ENCODE measurements around the gene LUC7L3.

DNA sequence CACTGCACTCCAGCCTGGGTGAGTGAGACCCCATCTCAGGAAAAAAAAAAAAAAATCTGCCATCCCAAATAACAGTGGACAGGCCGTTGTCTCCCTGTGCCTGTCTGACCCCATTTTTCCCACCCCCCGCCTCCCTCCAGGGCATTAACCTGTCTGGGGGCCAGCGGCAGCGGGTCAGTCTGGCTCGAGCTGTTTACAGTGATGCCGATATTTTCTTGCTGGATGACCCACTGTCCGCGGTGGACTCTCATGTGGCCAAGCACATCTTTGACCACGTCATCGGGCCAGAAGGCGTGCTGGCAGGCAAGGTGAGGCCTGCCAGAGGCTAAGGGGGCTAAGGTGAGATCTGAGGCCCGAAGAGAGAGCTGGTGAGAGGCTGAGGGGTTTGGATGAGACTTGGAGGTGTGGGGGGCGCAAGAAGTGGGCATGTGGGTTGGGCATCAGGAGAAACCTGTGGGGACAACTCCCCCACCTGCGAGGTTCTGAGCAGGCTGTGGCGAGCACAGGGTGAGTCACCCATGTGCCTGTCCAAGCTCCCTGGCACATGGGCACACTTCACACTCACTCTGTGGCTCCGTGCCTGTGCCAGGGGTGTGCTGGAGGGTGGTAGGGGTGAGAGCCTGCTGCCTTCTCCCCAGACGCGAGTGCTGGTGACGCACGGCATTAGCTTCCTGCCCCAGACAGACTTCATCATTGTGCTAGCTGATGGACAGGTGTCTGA is 46.4 kb upstream of the LUC7L3 start:
- TF ChIP-seq, protein P1, sequence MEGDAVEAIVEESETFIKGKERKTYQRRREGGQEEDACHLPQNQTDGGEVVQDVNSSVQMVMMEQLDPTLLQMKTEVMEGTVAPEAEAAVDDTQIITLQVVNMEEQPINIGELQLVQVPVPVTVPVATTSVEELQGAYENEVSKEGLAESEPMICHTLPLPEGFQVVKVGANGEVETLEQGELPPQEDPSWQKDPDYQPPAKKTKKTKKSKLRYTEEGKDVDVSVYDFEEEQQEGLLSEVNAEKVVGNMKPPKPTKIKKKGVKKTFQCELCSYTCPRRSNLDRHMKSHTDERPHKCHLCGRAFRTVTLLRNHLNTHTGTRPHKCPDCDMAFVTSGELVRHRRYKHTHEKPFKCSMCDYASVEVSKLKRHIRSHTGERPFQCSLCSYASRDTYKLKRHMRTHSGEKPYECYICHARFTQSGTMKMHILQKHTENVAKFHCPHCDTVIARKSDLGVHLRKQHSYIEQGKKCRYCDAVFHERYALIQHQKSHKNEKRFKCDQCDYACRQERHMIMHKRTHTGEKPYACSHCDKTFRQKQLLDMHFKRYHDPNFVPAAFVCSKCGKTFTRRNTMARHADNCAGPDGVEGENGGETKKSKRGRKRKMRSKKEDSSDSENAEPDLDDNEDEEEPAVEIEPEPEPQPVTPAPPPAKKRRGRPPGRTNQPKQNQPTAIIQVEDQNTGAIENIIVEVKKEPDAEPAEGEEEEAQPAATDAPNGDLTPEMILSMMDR (IDR thresholded peaks at IDR 0.05; ENCODE audit: low read depth, low read length), result no peak
- TF ChIP-seq POLR2A (IDR thresholded peaks at IDR 0.05; ENCODE audit: extremely low read depth, insufficient read length), result no peak

Measured in NB4 (cell line).